Gastrocnemius medialis (tissue), 4 donors: ENCODE measurements around the gene DDX47.

Source experiments
- CTCF ChIP-seq, 5 experiments: fragments of 450-650 bp in 3 of 5; fragments of 200-600 bp in 2 of 5; sonication (generic) in 2 of 5; IDR thresholded peaks in 4 of 5; conservative IDR thresholded peaks in 1 of 5; 1 replicate in 4 of 5; 2 replicates in 1 of 5; pipeline ENCODE4 v1.5.1; 2016 to 2019; ENCODE audit warnings: antibody characterized with exemption in 5 of 5, mild to moderate bottlenecking in 3 of 5, moderate library complexity in 3 of 5
- POLR2A ChIP-seq, 2 donors: fragments of 450-650 bp; IDR thresholded peaks; one replicate each; pipeline ENCODE4 v1.6.1; 2017; ENCODE audit warnings: antibody characterized with exemption in 2 of 2, mild to moderate bottlenecking in 2 of 2, moderate library complexity in 2 of 2

DNA sequence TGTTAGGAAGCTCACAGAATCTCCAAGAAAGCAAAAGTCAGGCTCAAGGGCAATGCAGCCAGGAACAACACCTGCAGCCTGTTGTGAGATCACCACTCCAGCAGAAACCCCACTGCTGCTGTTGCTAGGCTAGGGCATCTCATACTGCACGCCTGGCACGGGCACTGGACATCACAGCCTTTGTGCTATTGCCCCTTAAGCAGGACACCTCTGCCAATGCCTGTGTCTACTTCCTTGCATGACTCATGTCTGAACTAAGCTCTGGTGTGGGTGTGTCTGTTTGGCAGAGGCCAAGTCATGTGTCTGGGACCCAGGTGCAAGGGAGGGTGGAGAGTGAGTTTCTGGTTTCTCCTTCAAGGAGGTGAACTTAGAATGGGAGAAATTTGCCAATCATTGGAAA lies 10.0 kb upstream of the DDX47 start:
- no peak for TF ChIP-seq CTCF (IDR thresholded peaks at IDR 0.05 in 4 of 5, conservative IDR thresholded peaks at IDR 0.05 in 1 of 5)
- no peak for TF ChIP-seq POLR2A (IDR thresholded peaks at IDR 0.05)
